DOHH2 (cell line): ENCODE data around the gene NPAS3.

Source experiments
- EZH2phosphoT487 ChIP-seq: fragments of 200-600 bp; sonication (generic); IDR thresholded peaks from 2 replicates; pipeline ENCODE4 v1.6.1; 2017; ENCODE audit warnings: borderline replicate concordance, mild to moderate bottlenecking, antibody characterized with exemption, low read length, moderate library complexity, mixed read lengths
- TF ChIP-seq, protein P1 (sequence below): fragments of 200-600 bp; sonication (generic); IDR thresholded peaks from one replicate; pipeline ENCODE4 v1.5.1; 2014; ENCODE audit warnings: antibody characterized with exemption, mild to moderate bottlenecking, low read depth, low read length; ENCODE audit not compliant: poor library complexity, severe bottlenecking

DNA sequence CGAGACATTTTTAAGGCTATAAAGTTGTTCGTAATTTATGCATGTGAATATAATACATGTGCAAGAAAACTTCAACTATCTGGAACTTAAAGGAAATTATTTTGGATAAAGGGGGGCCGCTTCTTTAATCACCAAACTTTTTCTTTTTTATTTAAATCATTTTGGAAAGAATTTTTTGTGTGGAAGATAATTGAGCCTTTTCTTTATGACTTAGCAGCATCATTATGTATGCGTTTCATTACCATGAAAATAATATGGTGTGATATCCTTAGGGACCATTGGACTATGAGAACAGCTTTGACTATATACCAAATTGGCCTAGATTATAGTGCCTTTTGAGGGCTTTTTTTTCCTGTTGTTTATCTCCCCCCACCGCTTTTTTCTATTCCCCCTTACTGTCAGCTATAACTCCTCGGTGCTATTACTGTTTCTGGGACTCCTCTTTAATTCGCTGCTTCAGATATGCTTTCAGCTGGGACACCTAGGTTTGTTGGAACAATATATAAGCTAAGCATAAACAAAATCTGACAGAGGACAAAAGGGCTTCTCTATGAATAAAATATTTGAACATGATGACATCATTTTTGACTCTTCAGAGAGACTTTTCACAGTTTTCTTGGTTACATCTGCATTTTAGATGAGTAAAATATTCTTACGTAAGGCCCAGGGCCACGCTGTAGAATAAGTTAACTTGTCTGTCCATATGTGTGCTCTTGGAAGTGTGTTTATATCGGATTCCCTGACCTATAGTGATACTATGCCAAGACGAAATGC is 392.7 kb downstream of the NPAS3 start:
- TF ChIP-seq, protein P1, sequence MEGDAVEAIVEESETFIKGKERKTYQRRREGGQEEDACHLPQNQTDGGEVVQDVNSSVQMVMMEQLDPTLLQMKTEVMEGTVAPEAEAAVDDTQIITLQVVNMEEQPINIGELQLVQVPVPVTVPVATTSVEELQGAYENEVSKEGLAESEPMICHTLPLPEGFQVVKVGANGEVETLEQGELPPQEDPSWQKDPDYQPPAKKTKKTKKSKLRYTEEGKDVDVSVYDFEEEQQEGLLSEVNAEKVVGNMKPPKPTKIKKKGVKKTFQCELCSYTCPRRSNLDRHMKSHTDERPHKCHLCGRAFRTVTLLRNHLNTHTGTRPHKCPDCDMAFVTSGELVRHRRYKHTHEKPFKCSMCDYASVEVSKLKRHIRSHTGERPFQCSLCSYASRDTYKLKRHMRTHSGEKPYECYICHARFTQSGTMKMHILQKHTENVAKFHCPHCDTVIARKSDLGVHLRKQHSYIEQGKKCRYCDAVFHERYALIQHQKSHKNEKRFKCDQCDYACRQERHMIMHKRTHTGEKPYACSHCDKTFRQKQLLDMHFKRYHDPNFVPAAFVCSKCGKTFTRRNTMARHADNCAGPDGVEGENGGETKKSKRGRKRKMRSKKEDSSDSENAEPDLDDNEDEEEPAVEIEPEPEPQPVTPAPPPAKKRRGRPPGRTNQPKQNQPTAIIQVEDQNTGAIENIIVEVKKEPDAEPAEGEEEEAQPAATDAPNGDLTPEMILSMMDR, result no peak
- TF ChIP-seq EZH2phosphoT487, result no peak
